Measurements from ENCODE around the gene PPM1G.
"Not testable (repeated sequence)": the region's sequence is repeated elsewhere in the genome, so short reads cannot be mapped to it uniquely, and the experiment has no call there.

PPM1G gene

DNA sequence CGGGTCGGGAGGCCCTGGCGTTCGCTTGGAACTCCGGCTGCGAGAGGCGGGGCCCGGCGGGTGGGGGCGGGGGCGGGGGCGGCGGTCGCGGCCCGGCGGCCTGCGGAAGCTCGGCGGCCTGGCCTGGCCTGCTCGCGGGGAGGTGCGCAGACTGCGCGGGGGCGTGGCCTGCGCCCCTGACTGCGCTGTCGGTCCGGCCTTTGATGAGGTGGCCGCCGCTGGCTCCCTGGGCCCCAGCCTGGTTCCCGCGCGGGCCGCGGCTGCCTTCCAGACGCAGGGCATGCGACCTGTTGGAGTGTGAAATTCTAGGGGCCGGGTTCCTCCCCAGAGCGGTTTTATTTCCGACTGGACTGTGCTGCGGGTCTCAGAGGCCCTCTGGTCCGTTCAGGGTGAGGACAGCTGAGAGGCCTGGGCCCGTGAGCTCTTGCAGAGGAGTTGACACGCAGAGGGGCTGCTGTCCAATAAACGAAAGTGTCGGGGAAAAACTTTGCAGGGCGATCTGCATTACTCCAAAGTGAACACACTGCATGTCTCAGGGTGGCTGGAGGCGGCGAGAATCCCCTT is 19.7 kb upstream of the PPM1G start:
- TF ChIP-seq, protein P1, sequence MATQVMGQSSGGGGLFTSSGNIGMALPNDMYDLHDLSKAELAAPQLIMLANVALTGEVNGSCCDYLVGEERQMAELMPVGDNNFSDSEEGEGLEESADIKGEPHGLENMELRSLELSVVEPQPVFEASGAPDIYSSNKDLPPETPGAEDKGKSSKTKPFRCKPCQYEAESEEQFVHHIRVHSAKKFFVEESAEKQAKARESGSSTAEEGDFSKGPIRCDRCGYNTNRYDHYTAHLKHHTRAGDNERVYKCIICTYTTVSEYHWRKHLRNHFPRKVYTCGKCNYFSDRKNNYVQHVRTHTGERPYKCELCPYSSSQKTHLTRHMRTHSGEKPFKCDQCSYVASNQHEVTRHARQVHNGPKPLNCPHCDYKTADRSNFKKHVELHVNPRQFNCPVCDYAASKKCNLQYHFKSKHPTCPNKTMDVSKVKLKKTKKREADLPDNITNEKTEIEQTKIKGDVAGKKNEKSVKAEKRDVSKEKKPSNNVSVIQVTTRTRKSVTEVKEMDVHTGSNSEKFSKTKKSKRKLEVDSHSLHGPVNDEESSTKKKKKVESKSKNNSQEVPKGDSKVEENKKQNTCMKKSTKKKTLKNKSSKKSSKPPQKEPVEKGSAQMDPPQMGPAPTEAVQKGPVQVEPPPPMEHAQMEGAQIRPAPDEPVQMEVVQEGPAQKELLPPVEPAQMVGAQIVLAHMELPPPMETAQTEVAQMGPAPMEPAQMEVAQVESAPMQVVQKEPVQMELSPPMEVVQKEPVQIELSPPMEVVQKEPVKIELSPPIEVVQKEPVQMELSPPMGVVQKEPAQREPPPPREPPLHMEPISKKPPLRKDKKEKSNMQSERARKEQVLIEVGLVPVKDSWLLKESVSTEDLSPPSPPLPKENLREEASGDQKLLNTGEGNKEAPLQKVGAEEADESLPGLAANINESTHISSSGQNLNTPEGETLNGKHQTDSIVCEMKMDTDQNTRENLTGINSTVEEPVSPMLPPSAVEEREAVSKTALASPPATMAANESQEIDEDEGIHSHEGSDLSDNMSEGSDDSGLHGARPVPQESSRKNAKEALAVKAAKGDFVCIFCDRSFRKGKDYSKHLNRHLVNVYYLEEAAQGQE (IDR thresholded peaks at IDR 0.05; ENCODE audit: insufficient replicate concordance, low read depth) = peak; percentile 60
- no peak for TF ChIP-seq GABPA (IDR thresholded peaks at IDR 0.05; ENCODE audit: low read depth)
- TF ChIP-seq SPI1 (IDR thresholded peaks at IDR 0.05; ENCODE audit: borderline replicate concordance, low read depth) = no peak
- Histone ChIP-seq H3K27me3 (ENCODE audit: insufficient read depth, poor library complexity, severe bottlenecking) (no peaks in the 10 kb centered on the region), H3K4me3 (replicated peaks; ENCODE audit: insufficient read depth, low read length) (peak overlapping the region; percentile 99), H3K27ac (replicated peaks) (peak overlapping the region; percentile 93)
- DNase-seq (ENCODE audit: low read depth in 1 of 2, low spot score in 1 of 2) = peak; percentile 66 to 82

DNA sequence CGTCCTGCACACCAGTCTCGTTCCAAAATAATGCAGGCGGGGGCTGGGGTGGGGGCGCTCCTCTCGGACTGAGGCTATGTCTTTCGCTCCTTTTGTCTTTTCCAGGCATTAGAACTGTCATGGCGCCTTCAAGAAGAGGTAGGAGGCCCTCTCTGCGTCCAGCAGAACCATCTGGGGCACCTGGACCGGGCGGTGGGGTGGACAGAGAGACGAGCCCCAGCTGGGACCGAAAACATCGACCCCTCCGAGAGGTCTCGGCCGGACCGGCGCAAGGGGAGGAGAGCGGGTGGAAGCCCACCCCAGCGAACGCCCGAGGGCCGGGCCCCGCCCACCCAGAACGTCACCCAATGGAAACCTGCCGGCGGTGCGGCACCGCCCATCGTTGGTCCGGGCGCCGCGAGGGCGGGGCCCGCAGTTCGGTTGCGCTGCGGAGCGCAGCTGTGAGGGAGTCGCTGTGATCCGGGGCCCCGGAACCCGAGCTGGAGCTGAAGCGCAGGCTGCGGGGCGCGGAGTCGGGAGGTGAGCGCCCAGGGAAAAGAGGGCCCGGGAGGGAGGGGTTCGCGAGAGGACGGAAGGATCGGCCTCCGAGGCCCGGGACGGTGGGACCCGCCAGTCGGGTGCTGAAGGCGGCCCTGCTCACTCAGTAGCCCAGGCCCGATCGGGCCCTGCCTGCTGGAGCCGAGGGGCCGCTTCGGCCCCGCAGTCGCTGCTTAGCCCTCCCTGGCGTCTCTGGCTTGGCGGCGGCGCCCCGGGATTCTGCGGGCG is 19.0 kb upstream of the PPM1G start, which contains the start of gene NRBP1:
Gene NRBP1, plus strand, starts transcription at position 419 of the 765 bp plus-strand sequence. CDS start 4,643 bp downstream, outside the sequence.
- Histone ChIP-seq H3K4me3 (replicated peaks; ENCODE audit: insufficient read depth, low read length) (peak within 1 kb of the TSS; percentile 99), H3K27me3 (ENCODE audit: insufficient read depth, poor library complexity, severe bottlenecking) (no peaks in the 10 kb centered on the region), H3K27ac (replicated peaks) (peak within 1 kb of the TSS; percentile 93)
- peak; percentile 55; the same call in 1 of the 2 replicates for TF ChIP-seq POLR2AphosphoS5 (IDR thresholded peaks at IDR 0.05; ENCODE audit: low read depth)
- TF ChIP-seq, protein P2, sequence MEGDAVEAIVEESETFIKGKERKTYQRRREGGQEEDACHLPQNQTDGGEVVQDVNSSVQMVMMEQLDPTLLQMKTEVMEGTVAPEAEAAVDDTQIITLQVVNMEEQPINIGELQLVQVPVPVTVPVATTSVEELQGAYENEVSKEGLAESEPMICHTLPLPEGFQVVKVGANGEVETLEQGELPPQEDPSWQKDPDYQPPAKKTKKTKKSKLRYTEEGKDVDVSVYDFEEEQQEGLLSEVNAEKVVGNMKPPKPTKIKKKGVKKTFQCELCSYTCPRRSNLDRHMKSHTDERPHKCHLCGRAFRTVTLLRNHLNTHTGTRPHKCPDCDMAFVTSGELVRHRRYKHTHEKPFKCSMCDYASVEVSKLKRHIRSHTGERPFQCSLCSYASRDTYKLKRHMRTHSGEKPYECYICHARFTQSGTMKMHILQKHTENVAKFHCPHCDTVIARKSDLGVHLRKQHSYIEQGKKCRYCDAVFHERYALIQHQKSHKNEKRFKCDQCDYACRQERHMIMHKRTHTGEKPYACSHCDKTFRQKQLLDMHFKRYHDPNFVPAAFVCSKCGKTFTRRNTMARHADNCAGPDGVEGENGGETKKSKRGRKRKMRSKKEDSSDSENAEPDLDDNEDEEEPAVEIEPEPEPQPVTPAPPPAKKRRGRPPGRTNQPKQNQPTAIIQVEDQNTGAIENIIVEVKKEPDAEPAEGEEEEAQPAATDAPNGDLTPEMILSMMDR (IDR thresholded peaks at IDR 0.05; ENCODE audit: insufficient read depth, low read length) = no peak
- TF ChIP-seq SPI1 (IDR thresholded peaks at IDR 0.05; ENCODE audit: borderline replicate concordance, low read depth) = no peak
- no peak for TF ChIP-seq GABPA (IDR thresholded peaks at IDR 0.05; ENCODE audit: low read depth)
- DNase-seq (ENCODE audit: low read depth in 1 of 2, low spot score in 1 of 2) = peak; percentile 80 to 93

DNA sequence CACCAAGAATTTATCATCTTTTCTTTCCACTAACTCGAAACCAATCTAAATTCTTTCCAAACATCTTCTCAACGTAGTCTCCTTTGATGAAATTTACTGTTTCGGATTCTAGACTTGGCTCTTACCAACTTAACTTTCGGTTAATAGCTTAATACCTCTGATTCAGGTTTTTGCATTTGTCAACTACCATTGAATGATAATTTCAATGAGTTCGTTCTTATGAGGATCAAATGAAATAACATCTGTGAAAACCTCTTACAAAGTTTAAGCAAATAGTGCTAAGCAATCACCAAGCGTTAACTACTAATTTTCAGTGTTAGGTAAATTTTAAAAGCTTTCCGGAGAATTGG is 18.4 kb upstream of the PPM1G start:
- H3K27me3 ChIP-seq (ENCODE audit: insufficient read depth, poor library complexity, severe bottlenecking) = no peaks in the 10 kb centered on the region
- peak overlapping the region; percentile 99 for H3K4me3 ChIP-seq (replicated peaks; ENCODE audit: insufficient read depth, low read length)
- peak overlapping the region; percentile 93 for H3K27ac ChIP-seq (replicated peaks)
- DNase-seq (ENCODE audit: low read depth in 1 of 2, low spot score in 1 of 2) = no peak
- TF ChIP-seq SPI1 (IDR thresholded peaks at IDR 0.05; ENCODE audit: borderline replicate concordance, low read depth) = no peak
- no peak for TF ChIP-seq GABPA (IDR thresholded peaks at IDR 0.05; ENCODE audit: low read depth)
- TF ChIP-seq, protein P1 (IDR thresholded peaks at IDR 0.05; ENCODE audit: insufficient replicate concordance, low read depth) = no peak

DNA sequence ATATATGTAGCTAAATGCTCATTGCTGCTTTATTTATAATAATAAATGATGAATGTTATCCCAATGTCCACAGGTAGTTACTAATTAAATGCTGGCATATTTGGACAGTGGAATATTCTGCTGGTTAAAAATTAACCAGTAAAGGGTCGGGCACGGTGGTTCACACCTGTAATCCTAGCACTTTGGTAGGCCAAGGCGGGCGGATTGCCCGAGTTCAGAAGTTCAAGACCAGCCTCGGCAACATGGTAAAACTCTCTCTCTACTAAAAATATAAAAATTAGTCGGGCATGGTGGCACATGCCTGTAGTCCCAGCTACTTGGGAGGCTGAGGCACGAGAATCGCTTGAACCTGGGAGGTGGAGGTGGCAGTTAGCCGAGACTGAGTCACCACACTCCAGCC is 15.6 kb upstream of the PPM1G start:
- not testable (repeated sequence) for H3K27ac ChIP-seq (replicated peaks); H3K4me3 ChIP-seq (replicated peaks; ENCODE audit: insufficient read depth, low read length); DNase-seq (ENCODE audit: low read depth in 1 of 2, low spot score in 1 of 2); H3K27me3 ChIP-seq (ENCODE audit: insufficient read depth, poor library complexity, severe bottlenecking)

DNA sequence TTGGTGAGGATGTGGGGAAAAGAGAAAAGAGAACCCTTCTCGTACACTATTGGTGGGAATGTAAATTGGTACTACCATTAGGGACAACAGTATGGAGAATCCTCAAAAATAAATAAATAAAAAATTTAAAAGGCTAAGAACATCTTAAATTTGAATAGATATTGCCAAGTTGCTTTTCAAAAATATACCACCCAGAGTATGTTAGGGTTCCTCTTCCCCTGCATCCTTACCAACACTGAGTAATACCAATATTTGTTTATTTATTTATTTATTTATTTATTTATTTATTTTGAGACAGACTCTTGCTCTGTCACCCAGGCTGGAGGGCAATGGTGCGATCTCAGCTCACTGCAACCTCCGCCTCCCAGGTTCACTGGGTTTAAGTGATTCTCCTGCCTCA is 13.6 kb upstream of the PPM1G start:
- Histone ChIP-seq H3K27me3 (ENCODE audit: insufficient read depth, poor library complexity, severe bottlenecking) (no peaks in the 10 kb centered on the region), H3K4me3 (replicated peaks; ENCODE audit: insufficient read depth, low read length) (no peak overlapping the region), H3K27ac (replicated peaks) (no peak overlapping the region)
- TF ChIP-seq GABPA (IDR thresholded peaks at IDR 0.05; ENCODE audit: low read depth) (no peak), SPI1 (IDR thresholded peaks at IDR 0.05; ENCODE audit: borderline replicate concordance, low read depth) (no peak), POLR2AphosphoS5 (IDR thresholded peaks at IDR 0.05; ENCODE audit: low read depth) (no peak)
- TF ChIP-seq, protein P2 (IDR thresholded peaks at IDR 0.05; ENCODE audit: insufficient read depth, low read length) = no peak
- TF ChIP-seq, protein P1 (IDR thresholded peaks at IDR 0.05; ENCODE audit: insufficient replicate concordance, low read depth) = no peak
- no peak for DNase-seq (ENCODE audit: low read depth in 1 of 2, low spot score in 1 of 2)
